Chondrocyte (in vitro differentiated cells): ENCODE measurements around the gene TASOR. TPM values are rescaled to one million over a fixed set of nuclear protein-coding genes. Genes with fewer than 3 reads are reported as not detected.

Source experiments
- DNase-seq: peaks from one replicate; pipeline ENCODE4 v3.0.0; 2021; ENCODE audit warnings: mixed read lengths, low spot score
- H3K27ac Mint-ChIP-seq: one replicate; pipeline ENCODE4 v1.8.0; 2021; ENCODE audit warnings: mild to moderate bottlenecking, moderate library complexity, mixed read lengths; ENCODE audit not compliant: unreplicated experiment
- H3K27me3 Mint-ChIP-seq: 2 replicates; pipeline ENCODE4 v1.8.0; 2021; ENCODE audit warnings: low read depth, mixed read lengths
- H3K36me3 Mint-ChIP-seq: 2 replicates; pipeline ENCODE4 v1.8.0; 2021; ENCODE audit warnings: low read depth, mixed read lengths
- H3K4me1 Mint-ChIP-seq: 2 replicates; pipeline ENCODE4 v1.8.0; 2021; ENCODE audit warnings: low read depth, mild to moderate bottlenecking, mixed read lengths
- H3K4me3 Mint-ChIP-seq: one replicate; pipeline ENCODE4 v1.8.0; 2021; ENCODE audit warnings: mild to moderate bottlenecking, moderate library complexity, mixed read lengths; ENCODE audit not compliant: unreplicated experiment
- H3K9me3 Mint-ChIP-seq: 2 replicates; pipeline ENCODE4 v1.8.0; 2021; ENCODE audit warnings: low read depth, mixed read lengths
- total RNA-seq: library from RNA; stranded (reverse); gene quantifications from 3 replicates; pipeline ENCODE4 v1.2.1, GENCODE V29; 2021
- TF ChIP-seq, protein P1 (sequence below): fragments of 200-600 bp; sonication (generic); IDR thresholded peaks from 2 replicates; pipeline ENCODE4 v1.5.0; 2021; ENCODE audit warnings: antibody characterized with exemption, mild to moderate bottlenecking, moderate library complexity

Gene TASOR
- total RNA-seq, 1 donor from 2014 or later, result 51.7 TPM

GRCh38 chr3:56680054-56680580 is 2.9 kb downstream of the TASOR start:
- TF ChIP-seq, protein P1, sequence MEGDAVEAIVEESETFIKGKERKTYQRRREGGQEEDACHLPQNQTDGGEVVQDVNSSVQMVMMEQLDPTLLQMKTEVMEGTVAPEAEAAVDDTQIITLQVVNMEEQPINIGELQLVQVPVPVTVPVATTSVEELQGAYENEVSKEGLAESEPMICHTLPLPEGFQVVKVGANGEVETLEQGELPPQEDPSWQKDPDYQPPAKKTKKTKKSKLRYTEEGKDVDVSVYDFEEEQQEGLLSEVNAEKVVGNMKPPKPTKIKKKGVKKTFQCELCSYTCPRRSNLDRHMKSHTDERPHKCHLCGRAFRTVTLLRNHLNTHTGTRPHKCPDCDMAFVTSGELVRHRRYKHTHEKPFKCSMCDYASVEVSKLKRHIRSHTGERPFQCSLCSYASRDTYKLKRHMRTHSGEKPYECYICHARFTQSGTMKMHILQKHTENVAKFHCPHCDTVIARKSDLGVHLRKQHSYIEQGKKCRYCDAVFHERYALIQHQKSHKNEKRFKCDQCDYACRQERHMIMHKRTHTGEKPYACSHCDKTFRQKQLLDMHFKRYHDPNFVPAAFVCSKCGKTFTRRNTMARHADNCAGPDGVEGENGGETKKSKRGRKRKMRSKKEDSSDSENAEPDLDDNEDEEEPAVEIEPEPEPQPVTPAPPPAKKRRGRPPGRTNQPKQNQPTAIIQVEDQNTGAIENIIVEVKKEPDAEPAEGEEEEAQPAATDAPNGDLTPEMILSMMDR, result no peak
- H3K27ac Mint-ChIP-seq, result no peak overlapping the region
- H3K9me3 Mint-ChIP-seq, result no peaks in the 10 kb centered on the region
- peaks cover 5% of the 10 kb centered on the region for H3K36me3 Mint-ChIP-seq
- H3K27me3 Mint-ChIP-seq, result no peaks in the 10 kb centered on the region
- no peak overlapping the region for H3K4me3 Mint-ChIP-seq
- peaks cover 45% of the 10 kb centered on the region for H3K4me1 Mint-ChIP-seq
- no peak for DNase-seq

GRCh38 chr3:56677286-56677685 is 5.8 kb downstream of the TASOR start:
- Mint-ChIP-seq H3K4me3 (no peak overlapping the region), H3K36me3 (peaks cover 5% of the 10 kb centered on the region), H3K27ac (no peak overlapping the region), H3K27me3 (no peaks in the 10 kb centered on the region), H3K9me3 (no peaks in the 10 kb centered on the region), H3K4me1 (peaks cover 45% of the 10 kb centered on the region)
- DNase-seq, result no peak
- TF ChIP-seq, protein P1, result no peak

GRCh38 chr3:56673781-56674457 is 9.1 kb downstream of the TASOR start:
- Mint-ChIP-seq H3K36me3 (peaks cover 16% of the 10 kb centered on the region), H3K27ac (no peak overlapping the region), H3K4me1 (peaks cover 15% of the 10 kb centered on the region), H3K27me3 (no peaks in the 10 kb centered on the region), H3K9me3 (no peaks in the 10 kb centered on the region), H3K4me3 (no peak overlapping the region)
- DNase-seq, result no peak
- TF ChIP-seq, protein P1, result no peak

DNA sequence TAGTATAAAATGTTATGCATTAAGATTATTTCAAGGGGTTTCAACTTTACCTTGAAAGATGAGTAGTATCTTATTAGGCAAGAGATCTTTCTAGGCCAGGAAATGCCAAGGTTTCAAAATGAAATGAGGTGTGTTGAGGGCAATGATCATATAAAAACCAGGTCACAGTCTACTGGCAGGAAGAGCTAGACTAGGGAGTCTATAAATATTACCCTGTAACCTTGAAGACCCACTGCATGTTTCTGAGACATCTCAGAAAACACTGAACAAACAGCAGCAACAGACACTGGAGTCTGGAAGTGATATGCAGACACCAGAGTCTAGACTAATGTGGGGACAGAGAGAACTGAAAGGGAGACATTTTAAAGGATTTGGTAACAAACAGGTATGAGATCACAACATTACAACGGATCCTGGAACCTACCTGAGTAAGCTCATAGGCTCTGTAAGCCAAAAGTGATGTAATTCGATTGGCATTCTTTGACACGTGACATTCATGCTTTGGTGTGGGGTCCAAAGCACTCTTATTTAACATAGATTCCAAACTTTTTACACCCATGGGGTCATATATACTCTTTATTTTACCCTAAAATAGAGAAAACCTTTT is 15.0 kb downstream of the TASOR start:
- Mint-ChIP-seq H3K27me3 (no peaks in the 10 kb centered on the region), H3K4me3 (no peak overlapping the region), H3K36me3 (peaks cover 31% of the 10 kb centered on the region), H3K4me1 (no peaks in the 10 kb centered on the region), H3K9me3 (no peaks in the 10 kb centered on the region), H3K27ac (no peak overlapping the region)
- DNase-seq, result no peak
- TF ChIP-seq, protein P1, result no peak

- Mint-ChIP-seq H3K27ac (no peak overlapping the region), H3K27me3 (no peaks in the 10 kb centered on the region), H3K36me3 (peaks cover 32% of the 10 kb centered on the region), H3K9me3 (no peaks in the 10 kb centered on the region), H3K4me1 (no peaks in the 10 kb centered on the region), H3K4me3 (no peak overlapping the region)
- DNase-seq, result no peak
- TF ChIP-seq, protein P1, result no peak
Measured at GRCh38 chr3:56664823-56665222, 18.2 kb downstream of the TASOR start.
